Sigmoid colon (tissue), 7 donors: Measurements from ENCODE around the gene CARMIL1. TPM values are rescaled to one million over a fixed set of nuclear protein-coding genes. Genes with fewer than 3 reads are reported as not detected.
"Not testable (repeated sequence)": the region's sequence is repeated elsewhere in the genome, so short reads cannot be mapped to it uniquely, and the experiment has no call there.

Source experiments
- DNase-seq: peaks from one replicate; pipeline ENCODE4 v3.0.0-alpha.2; 2019
- H3K27ac ChIP-seq, 4 donors: fragments of 200-600 bp; sonication (generic); one replicate each; pipeline ENCODE4 v1.5.1; 2016 to 2019; ENCODE audit warnings: mild to moderate bottlenecking in 1 of 4
- H3K27me3 ChIP-seq, 3 donors: fragments of 200-600 bp; sonication (generic); one replicate each; pipeline ENCODE4 v1.5.1; 2019; ENCODE audit warnings: mild to moderate bottlenecking in 1 of 3
- H3K36me3 ChIP-seq, 4 donors: fragments of 200-600 bp; sonication (generic); one replicate each; pipeline ENCODE4 v1.5.1; 2016 to 2019
- H3K4me1 ChIP-seq, 4 donors: fragments of 200-600 bp; sonication (generic); one replicate each; pipeline ENCODE4 v1.5.1; 2017 to 2019
- H3K4me3 ChIP-seq, 4 donors: fragments of 200-600 bp; sonication (generic); one replicate each; pipeline ENCODE4 v1.5.1; 2017 to 2019; ENCODE audit warnings: mild to moderate bottlenecking in 2 of 4, moderate library complexity in 1 of 4
- H3K9me3 ChIP-seq, 4 donors: fragments of 200-600 bp in 3 of 4; sonication (generic) in 3 of 4; one replicate each; pipeline versions ENCODE4 v1.5.1 to v1.6.1; 2013 to 2019
- CTCF ChIP-seq, 4 experiments: fragments of 450-650 bp in 3 of 4; fragments of 200-600 bp in 1 of 4; IDR thresholded peaks; one replicate each; pipeline ENCODE4 v1.5.1; 2016 to 2019; ENCODE audit warnings: antibody characterized with exemption in 4 of 4, mild to moderate bottlenecking in 3 of 4, moderate library complexity in 2 of 4
- EP300 ChIP-seq, 4 donors: sonication (generic); formaldehyde crosslinking; IDR thresholded peaks; one replicate each; pipeline ENCODE4 v1.6.1; 2017; ENCODE audit warnings: antibody characterized with exemption in 4 of 4
- POLR2A ChIP-seq, 2 donors: fragments of 450-650 bp; IDR thresholded peaks; one replicate each; pipeline ENCODE4 v1.6.1; 2016; ENCODE audit warnings: antibody characterized with exemption in 2 of 2, mild to moderate bottlenecking in 2 of 2, moderate library complexity in 2 of 2
- POLR2AphosphoS5 ChIP-seq, 4 donors: sonication (generic); formaldehyde crosslinking; IDR thresholded peaks; one replicate each; pipeline ENCODE4 v1.6.1; 2017; ENCODE audit warnings: antibody characterized with exemption in 4 of 4
- WGBS, 2 donors: extraction: QIAGEN DNeasy Blood & Tissue Kit; methylation state at CpG; one replicate each; pipeline ENCODE4 v1.1.7; 2013; 5-methylcytosine and 5-hydroxymethylcytosine counted together
- intact Hi-C: fragments of 100-400 bp; cut with DNase I; formaldehyde crosslinking; loops from one replicate; pipeline ENCODE4 v1.15.1; 2023
- polyA plus RNA-seq, 3 donors: library from polyadenylated mRNA; stranded (reverse); fragments of 200-250 nt; gene quantifications; one replicate each; pipeline ENCODE4 v1.2.3, GENCODE V29; 2013
- total RNA-seq, 4 donors: library from RNA; depleted of rRNA; stranded (reverse); fragments of >200 nt; gene quantifications; one replicate each; pipeline ENCODE4 v1.1.0, GENCODE V29; 2016
- donor health status: healthy with polysubstance abuse.
- donor health status: Bipolar disorder and iron deficiency.
- donor health status: healthy.

The CARMIL1 gene
- total and polyA plus RNA-seq, 7 donors: 3.4 to 24.0 (median 8.2) TPM

DNA sequence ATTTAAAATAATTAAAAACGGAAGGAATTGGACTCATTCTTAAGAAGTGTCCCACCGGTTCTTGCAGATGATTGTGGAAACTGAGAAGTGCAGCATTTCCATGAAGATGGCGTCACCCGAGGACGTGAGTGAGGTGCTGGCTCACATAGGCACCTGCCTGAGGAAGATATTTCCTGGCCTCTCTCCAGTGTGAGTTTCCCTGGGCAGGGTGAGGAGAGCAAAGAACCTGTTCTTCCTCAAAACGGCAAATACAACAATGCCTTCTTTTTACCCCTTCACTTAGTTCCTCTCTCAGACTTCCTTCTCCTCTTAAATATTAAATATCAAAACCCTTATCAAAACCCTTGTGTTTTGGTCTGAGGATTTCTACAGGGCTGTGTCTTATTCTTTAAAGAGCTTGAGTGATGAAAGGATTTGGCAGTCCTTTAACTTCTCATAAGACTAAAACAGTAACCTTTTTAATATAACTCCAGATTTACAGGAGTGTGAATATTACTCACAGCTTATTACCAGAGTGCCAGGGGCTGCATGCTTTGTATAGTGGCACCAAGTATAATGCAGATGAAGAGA is 156.3 kb downstream of the CARMIL1 start:
- TF ChIP-seq EP300 (IDR thresholded peaks at IDR 0.05) (no peak), CTCF (IDR thresholded peaks at IDR 0.05) (no peak), POLR2AphosphoS5 (IDR thresholded peaks at IDR 0.05) (no peak), POLR2A (IDR thresholded peaks at IDR 0.05) (no peak)
- H3K4me1 ChIP-seq: no peaks in the 10 kb centered on the region
- no peaks in the 10 kb centered on the region for H3K27me3 ChIP-seq
- no peak overlapping the region for H3K4me3 ChIP-seq
- no peaks in the 10 kb centered on the region for H3K36me3 ChIP-seq
- WGBS, 2 donors: 26 to 59% methylated on average over 6 of the region's 6 CpGs
- intact Hi-C loops: no loop called here
- H3K27ac ChIP-seq: no peak overlapping the region
- H3K9me3 ChIP-seq: no peaks in the 10 kb centered on the region
- DNase-seq: no peak

DNA sequence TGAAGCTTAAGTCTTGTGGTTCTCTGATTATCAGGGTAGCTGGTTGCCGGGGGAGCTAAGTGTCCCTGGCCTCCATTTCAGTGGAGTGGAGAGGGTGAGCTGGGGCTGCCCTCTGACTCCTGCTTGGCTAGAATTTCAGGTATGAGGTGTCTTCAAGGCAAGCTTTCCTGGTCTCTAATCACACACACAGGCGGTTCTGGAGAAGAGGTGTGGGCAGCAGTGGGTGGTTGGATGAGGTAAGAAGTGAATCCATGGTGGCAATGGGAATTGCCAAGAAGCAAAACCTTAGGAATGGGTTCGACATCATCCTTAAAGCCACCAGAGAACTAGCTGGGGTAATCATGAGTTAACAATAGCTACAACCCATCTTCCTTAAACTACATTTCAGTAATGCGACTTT is 157.6 kb downstream of the CARMIL1 start:
- TF ChIP-seq POLR2A (IDR thresholded peaks at IDR 0.05): no peak
- no peak for TF ChIP-seq POLR2AphosphoS5 (IDR thresholded peaks at IDR 0.05)
- TF ChIP-seq CTCF (IDR thresholded peaks at IDR 0.05): no peak
- no peak for TF ChIP-seq EP300 (IDR thresholded peaks at IDR 0.05)
- no peak overlapping the region for H3K27ac ChIP-seq
- WGBS, 2 donors: 97 to 98% methylated on average over 4 of the region's 4 CpGs
- H3K4me3 ChIP-seq: no peak overlapping the region
- no peaks in the 10 kb centered on the region for H3K27me3 ChIP-seq
- no peaks in the 10 kb centered on the region for H3K4me1 ChIP-seq
- intact Hi-C loops: no loop called here
- H3K9me3 ChIP-seq: no peaks in the 10 kb centered on the region
- no peaks in the 10 kb centered on the region for H3K36me3 ChIP-seq
- DNase-seq: no peak

GRCh38 chr6:25439368-25439767 is 160.2 kb downstream of the CARMIL1 start:
- no peak for DNase-seq
- intact Hi-C loops: no loop called here
- Histone ChIP-seq H3K4me1 (no peaks in the 10 kb centered on the region), H3K27ac (no peak overlapping the region), H3K9me3 (no peaks in the 10 kb centered on the region), H3K27me3 (no peaks in the 10 kb centered on the region), H3K36me3 (no peaks in the 10 kb centered on the region), H3K4me3 (no peak overlapping the region)
- no peak for TF ChIP-seq POLR2A (IDR thresholded peaks at IDR 0.05)
- WGBS, 2 donors: 92 to 95% methylated on average over 1 of the region's 1 CpG

- H3K27me3 ChIP-seq: no peaks in the 10 kb centered on the region
- no peak overlapping the region for H3K4me3 ChIP-seq
- H3K9me3 ChIP-seq: no peaks in the 10 kb centered on the region
- H3K4me1 ChIP-seq: no peaks in the 10 kb centered on the region
- WGBS, 2 donors: 11 to 36% methylated on average over 1 of the region's 1 CpG
- intact Hi-C loops: no loop called here
- DNase-seq: no peak
- H3K27ac ChIP-seq: no peak overlapping the region
- H3K36me3 ChIP-seq: no peaks in the 10 kb centered on the region
- no peak for TF ChIP-seq EP300 (IDR thresholded peaks at IDR 0.05)
- no peak for TF ChIP-seq CTCF (IDR thresholded peaks at IDR 0.05)
- TF ChIP-seq POLR2AphosphoS5 (IDR thresholded peaks at IDR 0.05): no peak
- no peak for TF ChIP-seq POLR2A (IDR thresholded peaks at IDR 0.05)
These were observed 162.6 kb downstream of the CARMIL1 start for GRCh38 chr6:25441663-25442270.

GRCh38 chr6:25442898-25443297 is 163.7 kb downstream of the CARMIL1 start:
- Histone ChIP-seq H3K27ac (no peak overlapping the region), H3K9me3 (no peaks in the 10 kb centered on the region), H3K4me3 (no peak overlapping the region), H3K27me3 (no peaks in the 10 kb centered on the region), H3K4me1 (no peaks in the 10 kb centered on the region), H3K36me3 (no peaks in the 10 kb centered on the region)
- intact Hi-C loops: no loop called here
- 69 to 83% methylated on average over 1 of the region's 1 CpG for WGBS, 2 donors
- DNase-seq: no peak
- TF ChIP-seq POLR2AphosphoS5 (IDR thresholded peaks at IDR 0.05): no peak
- no peak for TF ChIP-seq POLR2A (IDR thresholded peaks at IDR 0.05)
- TF ChIP-seq EP300 (IDR thresholded peaks at IDR 0.05): no peak
- TF ChIP-seq CTCF (IDR thresholded peaks at IDR 0.05): no peak

DNA sequence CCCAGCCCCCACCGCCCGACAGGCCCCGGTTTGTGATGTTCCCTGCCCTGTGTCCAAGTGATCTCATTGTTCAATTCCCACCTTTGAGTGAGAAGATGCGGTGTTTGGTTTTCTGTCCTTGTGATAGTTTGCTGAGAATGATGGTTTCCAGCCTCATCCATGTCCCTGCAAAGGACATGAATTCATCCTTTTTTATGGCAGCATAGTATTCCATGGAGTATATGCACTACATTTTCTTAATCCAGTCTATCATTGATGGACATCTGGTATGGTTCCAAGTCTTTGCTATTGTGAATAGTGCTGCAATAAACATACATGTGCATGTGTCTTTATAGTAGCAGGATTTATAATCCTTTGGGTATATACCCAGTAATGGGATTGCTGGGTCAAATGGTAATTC is 165.3 kb downstream of the CARMIL1 start:
- DNase-seq, H3K27me3 ChIP-seq, H3K4me1 ChIP-seq, intact Hi-C loops, H3K4me3 ChIP-seq, H3K9me3 ChIP-seq, H3K36me3 ChIP-seq, H3K27ac ChIP-seq: not testable (repeated sequence)
- 86 to 98% methylated on average over 4 of the region's 4 CpGs for WGBS, 2 donors
